ENCODE results near the gene ETS1.

DNA sequence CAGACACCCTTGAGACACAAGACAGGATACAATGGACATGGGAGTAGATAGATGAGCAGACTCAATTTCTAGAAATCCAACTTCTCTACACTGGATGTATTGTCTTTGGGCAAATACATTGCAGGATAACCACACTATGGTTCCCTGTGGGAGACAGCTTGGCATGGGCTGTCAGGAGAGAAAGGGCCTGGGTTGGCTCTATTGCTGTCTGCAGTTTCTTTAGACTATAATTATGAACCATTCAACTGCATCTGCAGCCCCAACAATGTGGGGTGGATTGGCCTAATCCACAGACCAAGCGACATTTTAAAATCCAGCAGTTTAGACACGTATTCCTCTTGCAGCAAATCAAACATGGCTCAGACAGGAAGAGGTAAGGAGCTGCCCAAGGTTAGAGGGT, 60.3 kb downstream of the ETS1 start:
- no peak for TF ChIP-seq CTCF (IDR thresholded peaks at IDR 0.05; ENCODE audit: low read depth, low read length)
- TF ChIP-seq EZH2phosphoT487 (IDR thresholded peaks at IDR 0.05; ENCODE audit: low read depth) = no peak
